Measurements from ENCODE around the gene FOXI3. TPM values are rescaled to one million over a fixed set of nuclear protein-coding genes. Genes with fewer than 3 reads are reported as not detected.
A peak's percentile ranks its signal among the peaks of the same experiment; 100 is the strongest.

The FOXI3 gene
- total and polyA plus RNA-seq, 11 donors, result not detected

- Histone ChIP-seq H3K4me3 (peak overlapping the region in 4 of 12 donors; percentile 13 to 48 (median 40)), H3K4me1 (peaks cover 0 to 14% (median 0%) of the 10 kb centered on the region in 12 donors), H3K36me3 (no peaks in the 10 kb centered on the region), H3K9me3 (no peaks in the 10 kb centered on the region), H3K27ac (no peak overlapping the region), H3K27me3 (peaks cover 34 to 92% (median 76%) of the 10 kb centered on the region in 9 donors)
- no peak for TF ChIP-seq POLR2A (IDR thresholded peaks at IDR 0.05)
- TF ChIP-seq, protein P1, sequence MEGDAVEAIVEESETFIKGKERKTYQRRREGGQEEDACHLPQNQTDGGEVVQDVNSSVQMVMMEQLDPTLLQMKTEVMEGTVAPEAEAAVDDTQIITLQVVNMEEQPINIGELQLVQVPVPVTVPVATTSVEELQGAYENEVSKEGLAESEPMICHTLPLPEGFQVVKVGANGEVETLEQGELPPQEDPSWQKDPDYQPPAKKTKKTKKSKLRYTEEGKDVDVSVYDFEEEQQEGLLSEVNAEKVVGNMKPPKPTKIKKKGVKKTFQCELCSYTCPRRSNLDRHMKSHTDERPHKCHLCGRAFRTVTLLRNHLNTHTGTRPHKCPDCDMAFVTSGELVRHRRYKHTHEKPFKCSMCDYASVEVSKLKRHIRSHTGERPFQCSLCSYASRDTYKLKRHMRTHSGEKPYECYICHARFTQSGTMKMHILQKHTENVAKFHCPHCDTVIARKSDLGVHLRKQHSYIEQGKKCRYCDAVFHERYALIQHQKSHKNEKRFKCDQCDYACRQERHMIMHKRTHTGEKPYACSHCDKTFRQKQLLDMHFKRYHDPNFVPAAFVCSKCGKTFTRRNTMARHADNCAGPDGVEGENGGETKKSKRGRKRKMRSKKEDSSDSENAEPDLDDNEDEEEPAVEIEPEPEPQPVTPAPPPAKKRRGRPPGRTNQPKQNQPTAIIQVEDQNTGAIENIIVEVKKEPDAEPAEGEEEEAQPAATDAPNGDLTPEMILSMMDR (IDR thresholded peaks at IDR 0.05), result no peak
- DNase-seq (no peak), ATAC-seq (no peak)
- intact Hi-C loops (cut with DNase I), result no loop called here
- WGBS, 4 donors, result 3 to 7% (median 6%) methylated on average over 29 of the region's 29 CpGs
These were observed 588 bp upstream of the FOXI3 start for GRCh38 chr2:88452980-88453582.

GRCh38 chr2:88451811-88452564 is 505 bp downstream of the FOXI3 start:
- ATAC-seq (no peak), DNase-seq (peak in 1 of 5 donors; percentile 57)
- Histone ChIP-seq H3K9me3 (no peaks in the 10 kb centered on the region), H3K36me3 (no peaks in the 10 kb centered on the region), H3K27me3 (peaks cover 38 to 96% (median 76%) of the 10 kb centered on the region in 9 donors), H3K4me1 (peaks cover 0 to 14% (median 0%) of the 10 kb centered on the region in 12 donors), H3K4me3 (peak overlapping the region in 7 of 12 donors; percentile 13 to 48 (median 36)), H3K27ac (no peak overlapping the region)
- TF ChIP-seq, protein P1 (IDR thresholded peaks at IDR 0.05), result no peak
- no peak for TF ChIP-seq POLR2A (IDR thresholded peaks at IDR 0.05)
- intact Hi-C loops (cut with DNase I), result no loop called here
- 1 to 3% (median 2%) methylated on average over 40 to 108 of the region's 108 CpGs for WGBS, 4 donors

- no peak overlapping the region for H3K4me3 ChIP-seq
- ATAC-seq (no peak), DNase-seq (no peak)
- TF ChIP-seq, protein P1 (IDR thresholded peaks at IDR 0.05), result no peak
- no peak for TF ChIP-seq POLR2A (IDR thresholded peaks at IDR 0.05)
- intact Hi-C loops (cut with DNase I), result no loop called here
- no peaks in the 10 kb centered on the region for H3K9me3 ChIP-seq
- H3K36me3 ChIP-seq, result no peaks in the 10 kb centered on the region
- peaks cover 38 to 96% (median 67%) of the 10 kb centered on the region in 9 donors for H3K27me3 ChIP-seq
- peaks cover 0 to 14% (median 0%) of the 10 kb centered on the region in 12 donors for H3K4me1 ChIP-seq
- no peak overlapping the region for H3K27ac ChIP-seq
- WGBS, 4 donors, result 7 to 12% (median 8%) methylated on average over 18 of the region's 18 CpGs
These were observed 1.3 kb downstream of the FOXI3 start for GRCh38 chr2:88450925-88451810.

Data from heart left ventricle (tissue), 16 donors.